Cardiac septum (tissue), 1 donor: ENCODE measurements around the gene OGDH. TPM values are rescaled to one million over a fixed set of nuclear protein-coding genes. Genes with fewer than 3 reads are reported as not detected.
"Not testable (repeated sequence)": the region's sequence is repeated elsewhere in the genome, so short reads cannot be mapped to it uniquely, and the experiment has no call there.

ENCODE experiments used
- DNase-seq: peaks from one replicate; pipeline ENCODE4 v3.0.0-alpha.2; 2020; ENCODE audit warnings: low spot score
- intact Hi-C: fragments of 100-400 bp; cut with DNase I; formaldehyde crosslinking; loops from one replicate; pipeline ENCODE4 v1.14.0; 2022
- total RNA-seq: library from RNA; stranded (reverse); fragmentation: NEBNext Ultra II Directional; extraction: Animal tissue kit (Norgen Biotek cat#: 25700); gene quantifications from one replicate; pipeline ENCODE4 v1.2.1, GENCODE V29; 2021
- donor health status: DM: no; HTN: no; CAD: no.

Gene OGDH
- total RNA-seq, 1 donor from 2014 or later, result 406 TPM

- no peak for DNase-seq
- intact Hi-C loops, result no loop called here
These were observed 32.0 kb upstream of the OGDH start for GRCh38 chr7:44574287-44574872.

- DNase-seq, result no peak
- intact Hi-C loops, result no loop called here
These were observed 31.4 kb upstream of the OGDH start for GRCh38 chr7:44575054-44575453.

- intact Hi-C loops, result no loop called here
These were observed 30.2 kb upstream of the OGDH start for GRCh38 chr7:44576228-44576627.

DNA sequence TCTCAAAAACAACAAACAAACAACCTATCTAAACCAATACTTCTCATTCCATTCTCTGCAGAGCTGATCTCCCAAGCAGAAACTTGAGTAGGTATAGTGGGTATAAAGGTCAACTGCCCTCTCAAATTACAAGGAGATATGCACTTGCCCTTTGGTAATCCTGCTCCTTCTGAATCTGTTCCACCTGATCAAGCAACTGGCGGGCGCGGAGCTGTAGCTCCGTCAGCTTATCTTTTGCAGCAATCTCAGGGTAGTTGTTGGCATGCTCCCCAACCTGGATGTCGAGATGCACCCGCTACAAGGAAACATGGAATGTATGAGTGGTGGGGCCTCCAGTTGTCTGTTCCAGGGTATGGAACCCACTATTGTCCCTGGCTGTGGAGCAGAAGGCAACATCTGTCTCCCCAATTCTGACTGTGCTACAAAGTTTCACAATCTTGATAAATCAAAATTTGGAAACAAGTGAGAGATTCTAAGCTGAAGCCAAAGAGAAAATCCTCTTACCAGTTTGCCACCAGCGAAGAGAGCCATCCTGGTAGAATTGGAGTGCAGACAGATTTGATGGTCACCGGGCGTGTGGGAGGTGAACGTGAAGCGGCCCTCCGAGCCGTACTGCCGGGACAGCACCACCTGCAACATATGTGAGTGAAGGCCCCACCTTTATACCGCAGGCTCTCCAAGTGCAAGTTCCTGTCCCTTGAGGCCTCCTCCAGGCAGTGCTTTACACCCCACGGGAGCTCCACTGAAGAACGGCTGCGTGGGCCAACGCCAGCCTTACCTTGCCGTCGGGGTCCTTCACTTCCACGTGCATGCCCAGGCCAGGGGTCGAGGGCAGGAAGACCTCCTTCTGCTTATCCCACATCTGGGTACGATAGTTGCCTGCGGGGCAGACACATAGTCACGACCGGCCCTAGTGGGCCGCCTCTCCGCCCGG is 25.2 kb upstream of the OGDH start:
- DNase-seq, result no peak
- intact Hi-C loops, result loop anchor here (5.0 to 10.0 kb wide), 2 partner anchors 186 to 404 kb away; no protein-coding TSS in a partner anchor

More at GRCh38 chr7:44576228-44576627, 30.2 kb upstream of the OGDH start:
- DNase-seq, result no peak

- DNase-seq, result peak; percentile 100
- intact Hi-C loops, result loop anchor here (2.0 to 10.0 kb wide), 3 partner anchors 25 to 403 kb away; partner anchors contain the start of gene OGDH
These were observed 24.4 kb upstream of the OGDH start, which contains the start of gene TMED4 for GRCh38 chr7:44581879-44582603. Gene TMED4 (minus strand): TSS chr7:44582231. CDS start chr7:44582206, 25 bp downstream.

DNA sequence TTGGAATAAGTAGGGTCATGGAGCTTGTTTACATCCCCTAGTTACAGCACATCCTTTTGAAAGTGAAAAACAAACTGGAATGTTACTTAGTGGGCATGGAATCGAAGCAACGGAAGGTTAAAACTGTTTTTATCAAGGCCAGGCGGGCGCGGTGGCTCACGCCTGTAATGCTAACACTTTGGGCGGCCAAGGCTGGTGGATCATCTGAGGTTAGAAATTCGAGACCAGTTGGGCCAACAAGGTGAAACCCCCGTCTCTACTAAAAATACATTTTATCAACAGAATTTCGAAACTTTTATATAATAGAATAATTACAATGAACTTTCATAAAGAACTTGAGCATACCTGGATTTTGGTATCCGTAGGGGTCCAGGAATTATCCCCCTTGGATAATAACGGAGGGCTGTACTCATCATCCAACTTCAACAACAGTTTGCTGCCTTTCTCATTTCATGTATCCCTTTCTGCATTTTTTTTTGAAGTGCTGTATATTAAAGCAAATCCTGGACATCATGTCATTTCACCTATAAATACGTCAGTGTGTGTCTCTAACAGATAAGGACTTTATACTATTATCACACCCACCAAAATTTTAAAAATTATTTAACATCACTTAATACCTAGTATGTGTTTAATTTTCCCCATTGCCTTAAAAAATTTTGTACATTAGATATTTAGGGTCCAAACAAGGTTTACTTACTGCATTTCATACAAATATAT is 23.1 kb upstream of the OGDH start:
- no peak for DNase-seq
- intact Hi-C loops, result loop anchor here (2.0 to 10.0 kb wide), 3 partner anchors 23 to 401 kb away; partner anchors contain the start of gene OGDH

- intact Hi-C loops, result loop anchor here (5.0 to 10.0 kb wide), 2 partner anchors 334 to 397 kb away; no protein-coding TSS in a partner anchor
- no peak for DNase-seq
These were observed 18.4 kb upstream of the OGDH start for GRCh38 chr7:44587843-44588711.

GRCh38 chr7:44590910-44591309 is 15.5 kb upstream of the OGDH start:
- intact Hi-C loops, result no loop called here

GRCh38 chr7:44595934-44596635 is 10.3 kb upstream of the OGDH start:
- no peak for DNase-seq
- intact Hi-C loops, result loop anchor here (5.0 kb wide), 1 partner anchor 151 kb away; the partner anchor contains the start of gene ZMIZ2

More at GRCh38 chr7:44590910-44591309, 15.5 kb upstream of the OGDH start:
- DNase-seq, result no peak

GRCh38 chr7:44597181-44597580 is 9.2 kb upstream of the OGDH start:
- intact Hi-C loops, result loop anchor here (5.0 kb wide), 1 partner anchor 150 kb away; the partner anchor contains the start of gene ZMIZ2
- not testable (repeated sequence) for DNase-seq

GRCh38 chr7:44599222-44599621 is 7.2 kb upstream of the OGDH start:
- intact Hi-C loops, result loop anchor here (5.0 kb wide), 1 partner anchor 148 kb away; the partner anchor contains the start of gene ZMIZ2

DNA sequence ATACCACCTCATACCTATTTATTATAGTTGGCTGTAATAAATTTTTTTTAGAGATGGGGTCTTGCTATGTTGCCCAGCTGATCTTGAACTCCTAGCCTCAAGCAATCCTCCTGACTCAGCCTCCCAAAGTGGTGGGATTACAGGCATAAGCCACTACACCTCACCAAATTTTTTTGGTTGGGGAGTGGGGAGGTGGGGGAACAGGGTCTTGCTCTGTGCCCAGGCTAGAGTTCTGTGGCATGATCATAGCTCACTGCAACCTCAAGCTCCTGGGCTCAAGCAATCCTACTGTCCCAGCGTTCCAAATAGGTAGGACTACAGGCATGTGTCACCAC is 3.9 kb upstream of the OGDH start:
- intact Hi-C loops, result no loop called here
- DNase-seq, result no peak

More at GRCh38 chr7:44599222-44599621, 7.2 kb upstream of the OGDH start:
- DNase-seq, result no peak

- DNase-seq, result no peak
- intact Hi-C loops, result no loop called here
These were observed 3.2 kb upstream of the OGDH start for GRCh38 chr7:44603193-44603592.

DNA sequence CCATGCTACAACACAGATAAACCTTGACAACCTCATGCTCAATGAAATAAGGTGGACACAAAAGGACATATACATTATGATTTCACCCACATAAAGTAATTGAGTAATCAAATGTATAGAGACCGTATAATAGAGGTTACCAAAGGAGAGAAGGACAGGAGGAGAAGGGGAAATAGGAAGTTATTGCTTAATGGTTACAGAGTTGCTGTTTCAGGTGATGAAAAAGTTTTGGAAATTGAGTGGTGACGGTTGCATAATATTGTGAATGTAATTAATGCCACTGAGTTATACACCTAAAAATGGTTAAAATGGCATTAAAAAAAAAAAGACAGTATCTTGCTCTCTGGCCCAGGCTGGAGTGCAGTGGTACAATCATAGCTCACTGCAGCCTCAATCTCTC is 1.5 kb upstream of the OGDH start:
- no peak for DNase-seq
- intact Hi-C loops, result loop anchor here (5.0 kb wide), 2 partner anchors 192 to 242 kb away; partner anchors contain the start of genes H2AZ2 and PPIA

DNA sequence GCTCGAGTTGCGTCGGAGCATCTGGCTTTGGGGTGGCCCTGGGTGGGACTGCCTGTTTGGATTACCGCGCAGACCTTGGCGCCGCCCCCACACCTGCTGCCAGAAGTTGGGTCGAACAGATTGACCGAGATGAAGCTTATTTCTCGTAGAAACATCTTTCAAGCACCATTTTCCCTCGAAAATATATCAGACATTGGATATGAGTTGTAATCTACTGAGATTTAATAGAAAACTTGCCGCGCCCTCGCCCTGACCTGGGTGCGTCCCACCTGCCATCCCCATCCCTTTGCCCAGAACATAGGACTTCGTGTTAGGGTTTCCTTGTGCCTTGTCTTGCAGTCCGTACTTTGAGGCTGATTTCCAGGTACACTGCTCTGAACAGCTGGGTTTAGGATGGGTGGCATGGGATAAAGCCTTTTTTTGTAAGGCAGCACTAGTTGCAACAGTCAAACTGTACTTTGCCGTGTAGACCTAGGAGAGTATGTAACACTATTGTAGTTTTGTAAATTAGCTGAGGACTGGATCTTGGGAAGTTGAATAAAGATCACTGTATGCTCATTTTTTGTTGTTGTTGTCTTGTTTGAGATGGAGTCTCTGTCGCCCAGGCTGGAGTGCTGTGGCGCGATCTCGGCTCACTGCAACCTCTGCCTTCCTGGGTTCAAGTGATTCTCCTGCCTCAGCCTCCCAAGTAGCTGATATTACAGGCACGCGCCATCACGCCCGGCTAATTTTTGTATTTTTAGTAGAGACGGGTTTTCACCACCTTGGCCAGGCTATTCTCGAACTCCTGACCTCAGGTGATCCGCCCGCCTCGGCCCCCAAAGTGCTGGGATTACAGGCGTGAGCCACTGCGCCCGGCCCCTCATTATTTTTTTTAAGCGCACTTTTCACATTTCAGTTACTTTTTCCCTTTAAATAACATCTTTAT is 978 bp downstream of the OGDH start:
- DNase-seq, result no peak
- intact Hi-C loops, result loop anchor here (2.0 to 5.0 kb wide), 3 partner anchors 25 to 240 kb away; partner anchors contain the start of genes H2AZ2, PPIA and TMED4
